ENCODE data around the gene PORCN.

PORCN gene

DNA sequence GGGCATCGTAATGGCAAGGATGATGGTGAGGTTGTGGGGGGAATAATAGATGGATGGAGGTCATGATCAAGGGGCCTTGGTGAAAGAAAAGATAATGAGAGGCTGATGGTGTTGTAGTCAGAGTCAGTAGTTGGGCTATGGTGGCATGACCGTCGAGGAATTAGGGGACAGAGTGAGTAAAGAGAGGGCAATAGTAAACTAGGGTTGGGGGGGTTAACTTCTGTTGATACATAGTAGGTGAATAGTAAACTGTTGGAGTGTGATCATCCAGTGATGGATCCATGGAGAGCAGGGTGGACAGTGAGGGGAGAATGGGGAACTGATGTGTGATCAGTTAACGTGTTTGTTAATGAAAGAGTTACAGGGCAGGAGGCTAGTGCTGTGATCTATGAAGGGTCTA, 31.9 kb upstream of the PORCN start:
- no peak for DNase-seq (ENCODE audit: low spot score)

- no peak for DNase-seq (ENCODE audit: low spot score)
These were observed 30.6 kb upstream of the PORCN start for GRCh38 chrX:48477960-48478755.

GRCh38 chrX:48478806-48479205, 30.0 kb upstream of the PORCN start:
- no peak for DNase-seq (ENCODE audit: low spot score)

DNA sequence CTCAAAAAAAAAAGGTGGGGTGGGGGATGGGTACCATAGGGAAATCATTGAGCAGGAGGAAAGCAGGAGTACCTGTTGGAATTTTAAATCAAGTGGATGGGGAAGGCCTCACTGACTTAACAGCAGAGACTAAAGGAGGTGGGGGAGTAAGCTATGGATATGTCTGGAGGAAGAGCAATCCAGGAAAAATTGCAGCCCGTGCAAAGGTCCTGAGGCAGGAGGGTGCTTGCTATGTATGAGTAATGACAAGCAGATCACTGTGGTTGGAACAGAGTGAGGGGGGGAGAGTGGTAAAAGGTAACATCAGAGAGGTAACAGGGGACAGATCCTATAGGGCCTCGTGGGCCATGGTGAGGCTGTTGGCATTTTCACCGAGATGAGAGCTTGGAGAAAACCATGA, 28.6 kb upstream of the PORCN start:
- no peak for DNase-seq (ENCODE audit: low spot score)

- no peak for DNase-seq (ENCODE audit: low spot score)
These were observed 28.2 kb upstream of the PORCN start for GRCh38 chrX:48480583-48480982.

- no peak for DNase-seq (ENCODE audit: low spot score)
These were observed 26.3 kb upstream of the PORCN start for GRCh38 chrX:48482526-48482925.

- DNase-seq (ENCODE audit: low spot score), result peak; percentile 74
These were observed 21.4 kb upstream of the PORCN start for GRCh38 chrX:48487362-48487798.

DNA sequence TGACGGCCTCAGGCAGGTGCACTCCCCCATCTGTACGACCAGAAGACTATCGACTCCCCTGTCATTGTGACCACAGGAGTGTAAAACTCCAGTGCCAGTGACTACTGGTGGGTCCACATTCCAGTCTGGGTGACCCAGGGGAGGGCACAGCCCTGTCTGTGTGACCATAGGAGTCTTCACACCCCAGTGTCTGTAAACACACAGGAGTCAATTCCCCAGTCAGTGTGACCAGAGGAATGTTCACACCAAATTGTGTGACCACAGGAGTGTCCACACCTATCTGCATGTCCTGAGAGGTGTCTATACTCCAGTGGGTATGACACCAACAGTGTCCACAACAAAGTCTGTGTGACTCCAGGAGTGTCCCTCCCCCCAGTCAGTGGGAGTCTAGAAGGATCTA, 20.8 kb upstream of the PORCN start:
- DNase-seq (ENCODE audit: low spot score), result no peak

DNA sequence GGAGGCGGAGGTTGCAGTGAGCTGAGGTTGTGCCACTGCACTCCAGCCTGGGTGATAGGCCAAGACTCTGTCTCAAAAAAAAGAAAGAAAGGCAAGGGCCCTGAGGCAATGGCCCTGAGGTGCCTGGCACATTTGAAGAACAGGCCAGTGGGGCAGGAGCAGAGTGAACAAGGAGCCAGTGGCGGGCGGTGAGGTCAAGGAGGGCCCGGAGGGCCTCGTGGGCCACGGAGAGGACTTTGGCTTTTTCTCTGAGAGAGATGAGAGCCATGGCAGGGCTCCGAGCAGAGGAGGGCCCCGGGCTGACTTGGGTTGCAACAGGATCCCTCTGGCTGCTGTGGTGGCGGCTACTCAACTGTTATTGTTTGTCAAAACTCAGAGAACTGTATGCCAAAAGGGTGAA, 19.5 kb upstream of the PORCN start:
- no peak for DNase-seq (ENCODE audit: low spot score)

GRCh38 chrX:48489892-48490291, 18.9 kb upstream of the PORCN start:
- DNase-seq (ENCODE audit: low spot score), result no peak

DNA sequence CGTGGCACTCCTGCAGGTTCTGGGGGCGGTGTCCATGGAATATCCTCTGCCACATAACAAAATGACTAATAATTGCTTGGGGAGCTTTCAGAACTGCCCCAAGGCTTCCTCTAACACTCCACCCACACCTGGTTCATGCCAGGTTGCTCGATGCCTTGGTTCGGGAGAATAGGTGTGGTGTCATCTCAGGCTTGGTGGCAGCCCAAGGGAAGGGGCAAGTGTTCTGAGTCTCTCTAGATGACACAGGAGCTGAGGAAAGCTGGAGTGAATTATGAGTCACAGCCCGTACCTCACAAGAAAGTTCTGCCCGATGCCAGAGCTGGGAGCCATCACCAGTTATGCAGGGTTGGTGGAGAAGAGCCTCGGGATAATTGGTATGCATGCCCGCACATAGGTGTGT, 18.1 kb upstream of the PORCN start:
- DNase-seq (ENCODE audit: low spot score), result no peak

- DNase-seq (ENCODE audit: low spot score), result no peak
These were observed 17.0 kb upstream of the PORCN start for GRCh38 chrX:48491809-48492208.

GRCh38 chrX:48492293-48492910, 16.4 kb upstream of the PORCN start:
- peak; percentile 30 for DNase-seq (ENCODE audit: low spot score)

DNA sequence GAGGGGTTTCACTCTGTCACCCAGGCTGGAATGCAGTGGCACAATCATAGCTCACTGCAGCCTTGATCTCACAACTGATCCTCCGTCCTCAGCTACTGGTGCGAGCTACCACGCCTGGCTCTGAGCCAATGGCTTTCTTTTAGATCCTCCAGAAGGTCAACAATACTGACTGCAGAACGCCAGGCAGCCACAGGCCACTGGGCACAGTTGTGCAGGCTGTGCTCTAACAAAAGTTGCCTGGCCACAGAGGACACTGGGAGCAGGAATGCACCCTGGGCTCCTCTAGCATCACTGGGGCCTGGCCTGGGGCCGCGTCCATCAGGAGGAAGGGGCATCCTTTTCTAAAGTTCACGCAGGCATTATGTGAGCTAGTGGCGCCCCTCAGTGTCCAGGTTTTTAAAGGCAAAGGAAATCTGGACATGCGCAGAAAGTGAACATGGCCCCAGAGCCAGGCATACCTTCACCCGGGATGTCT, 14.9 kb upstream of the PORCN start:
- no peak for DNase-seq (ENCODE audit: low spot score)

- no peak for DNase-seq (ENCODE audit: low spot score)
These were observed 12.1 kb upstream of the PORCN start for GRCh38 chrX:48496660-48497059.

DNA sequence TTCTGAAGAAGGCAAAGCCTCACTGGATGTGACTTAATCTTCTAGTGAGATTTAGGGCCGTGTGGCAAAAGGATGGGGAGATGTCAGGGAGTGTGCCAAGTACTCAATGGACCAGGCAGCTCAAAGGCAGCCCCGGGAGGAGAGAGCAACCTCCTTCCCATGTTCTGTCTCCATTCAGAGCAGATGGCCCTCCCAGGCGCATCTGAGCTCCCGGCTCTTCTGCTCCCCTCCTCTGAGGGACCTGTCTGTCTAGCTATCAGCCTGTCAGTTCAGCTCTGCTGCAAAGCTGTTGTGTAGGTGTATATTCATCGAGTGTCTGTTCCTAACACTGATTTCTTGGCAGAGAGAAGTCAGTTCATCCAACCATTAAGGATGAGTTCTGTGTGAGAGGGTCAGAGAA, 10.9 kb upstream of the PORCN start:
- no peak for DNase-seq (ENCODE audit: low spot score)

DNA sequence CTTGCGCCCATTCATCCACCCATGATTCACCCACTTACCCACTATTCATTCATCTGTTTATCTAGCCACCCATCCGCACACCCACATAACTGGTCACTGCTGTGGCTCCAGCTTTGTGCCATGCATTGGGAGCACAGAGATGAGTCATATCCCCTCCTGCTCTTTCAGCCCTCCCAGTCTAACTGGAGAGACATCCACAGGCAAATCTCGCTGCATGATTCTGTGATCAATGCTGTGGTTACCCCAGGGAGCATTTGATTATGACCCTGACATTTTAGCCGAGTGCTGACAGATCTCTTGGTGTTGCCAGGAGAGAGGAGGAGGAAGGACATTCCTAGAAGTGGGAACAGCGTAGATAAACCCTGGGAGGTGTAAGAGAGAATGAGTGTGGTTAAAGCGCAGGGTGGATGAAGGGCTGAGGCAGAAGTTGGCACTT, 10.4 kb upstream of the PORCN start:
- peak; percentile 63 for DNase-seq (ENCODE audit: low spot score)

- no peak for DNase-seq (ENCODE audit: low spot score)
These were observed 4.5 kb upstream of the PORCN start for GRCh38 chrX:48504261-48504660.

- DNase-seq (ENCODE audit: low spot score), result no peak
These were observed 3.3 kb upstream of the PORCN start for GRCh38 chrX:48505481-48505880.

- no peak for DNase-seq (ENCODE audit: low spot score)
These were observed 1.5 kb upstream of the PORCN start for GRCh38 chrX:48507246-48507645.

- no peak for DNase-seq (ENCODE audit: low spot score)
These were observed 426 bp downstream of the PORCN start for GRCh38 chrX:48509245-48509590.

- DNase-seq (ENCODE audit: low spot score), result no peak
These were observed 827 bp downstream of the PORCN start for GRCh38 chrX:48509619-48510018.

- peak; percentile 29 for DNase-seq (ENCODE audit: low spot score)
These were observed 2.8 kb downstream of the PORCN start for GRCh38 chrX:48511560-48511959.

All from AG08395 (cell line).